Stimulated activated CD8-positive, alpha-beta memory T cell treated with anti-CD3 and anti-CD28 coated beads, Interleukin-4, amount 100 ng/mL, for 24 hours (primary cell): ENCODE data around the gene HADH.
A peak's percentile ranks its signal among the peaks of the same experiment; 100 is the strongest.
"Not testable (repeated sequence)": the region's sequence is repeated elsewhere in the genome, so short reads cannot be mapped to it uniquely, and the experiment has no call there.

Experiments used
- DNase-seq: peaks from one replicate; pipeline ENCODE4 v3.0.0-alpha.2; 2020; ENCODE audit warnings: low read depth

Gene HADH

DNA sequence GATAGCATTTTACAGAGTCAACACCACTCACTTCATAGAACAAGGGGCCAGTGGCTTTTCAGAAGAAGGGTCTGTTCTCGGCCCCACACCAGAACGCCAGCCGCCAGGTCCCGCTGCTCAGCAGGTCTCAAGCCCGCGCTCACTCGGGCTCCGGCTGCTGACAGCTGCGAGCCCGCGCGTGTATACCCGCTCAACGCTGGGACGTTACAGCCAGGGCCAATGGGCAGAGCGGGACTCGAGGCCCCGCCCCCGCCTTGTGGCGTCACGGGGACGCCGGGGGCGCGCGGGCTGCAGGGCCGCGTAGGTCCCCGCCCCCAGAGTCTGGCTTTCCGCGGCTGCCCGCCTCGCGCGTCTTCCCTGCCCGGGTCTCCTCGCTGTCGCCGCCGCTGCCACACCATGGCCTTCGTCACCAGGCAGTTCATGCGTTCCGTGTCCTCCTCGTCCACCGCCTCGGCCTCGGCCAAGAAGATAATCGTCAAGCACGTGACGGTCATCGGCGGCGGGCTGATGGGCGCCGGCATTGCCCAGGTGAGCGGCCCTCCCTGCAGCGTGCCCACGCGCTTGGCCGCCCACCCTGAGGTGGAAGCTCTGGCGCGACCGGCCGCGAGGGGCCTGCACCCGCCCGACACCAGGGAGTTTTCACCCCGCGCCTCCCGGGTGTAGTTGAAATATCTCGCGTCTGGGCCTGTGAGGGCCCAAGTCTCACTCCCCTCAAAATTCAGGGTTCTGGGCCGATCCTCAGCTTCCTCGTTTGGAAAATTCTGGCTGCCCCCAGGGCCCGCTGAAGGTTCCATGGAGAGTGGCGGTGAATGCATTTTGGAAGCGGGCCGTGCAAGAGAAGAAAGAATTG lies at the start of gene HADH:
TSS of gene HADH (plus strand) at position 353 of the 850 bp plus-strand sequence. CDS start at position 397, 44 bp downstream.
- peak; percentile 88 for DNase-seq

DNA sequence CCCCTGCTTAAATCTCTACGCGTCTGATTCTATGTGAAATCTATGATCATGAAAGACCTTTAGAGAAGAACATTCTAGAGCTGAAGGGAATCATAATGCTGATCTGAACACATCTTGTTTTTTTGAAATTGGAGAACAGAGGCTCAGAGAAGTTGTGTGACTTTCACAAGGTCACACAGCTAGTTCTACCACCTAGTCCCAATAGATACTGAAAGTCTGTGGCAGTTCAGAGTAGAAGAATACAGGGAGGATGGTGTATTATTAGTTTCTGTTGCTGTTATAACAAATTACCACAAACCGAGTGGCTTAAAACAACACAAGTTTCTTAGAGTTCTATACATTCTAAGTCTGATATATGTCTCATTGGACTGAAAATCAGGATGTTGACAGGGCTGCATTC lies 43.9 kb upstream of the HADH start:
- no peak for DNase-seq

DNA sequence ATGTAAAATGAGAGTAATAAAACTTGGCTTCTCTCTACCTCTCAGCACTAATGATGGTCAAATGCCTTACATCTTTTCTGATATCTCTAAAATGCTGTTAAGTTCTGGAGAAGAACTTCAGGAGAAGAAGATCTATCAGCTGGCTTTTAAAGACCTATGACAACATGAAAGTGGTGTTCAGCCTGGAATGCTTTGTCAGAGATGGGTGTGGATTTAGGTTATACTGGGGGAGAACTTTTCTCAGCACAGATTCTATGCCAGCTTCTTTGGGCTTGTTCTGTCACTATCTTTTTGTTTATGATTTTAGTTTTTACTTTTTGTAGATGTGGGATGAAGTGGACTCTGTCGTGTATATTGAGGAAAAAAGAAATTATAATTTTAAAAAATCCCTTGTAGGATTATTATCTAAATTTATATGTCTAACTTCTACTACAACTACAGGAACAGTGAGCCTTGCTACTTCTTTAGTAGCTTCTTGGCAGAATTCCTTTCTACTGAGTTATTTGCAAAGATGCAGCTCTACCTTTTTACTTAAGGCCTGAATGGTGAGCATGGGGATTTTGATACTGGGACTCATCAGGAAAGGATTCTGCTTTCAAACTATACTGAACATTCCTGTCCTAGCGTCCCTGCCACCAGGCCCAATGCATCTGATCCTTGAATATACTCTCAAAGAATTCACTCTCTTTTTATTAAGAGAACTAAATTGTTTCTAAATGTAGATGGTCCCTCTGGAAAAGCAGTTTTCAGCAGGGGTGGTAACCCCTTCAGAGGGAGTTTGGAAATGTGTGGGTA lies 38.7 kb upstream of the HADH start:
- no peak for DNase-seq

DNA sequence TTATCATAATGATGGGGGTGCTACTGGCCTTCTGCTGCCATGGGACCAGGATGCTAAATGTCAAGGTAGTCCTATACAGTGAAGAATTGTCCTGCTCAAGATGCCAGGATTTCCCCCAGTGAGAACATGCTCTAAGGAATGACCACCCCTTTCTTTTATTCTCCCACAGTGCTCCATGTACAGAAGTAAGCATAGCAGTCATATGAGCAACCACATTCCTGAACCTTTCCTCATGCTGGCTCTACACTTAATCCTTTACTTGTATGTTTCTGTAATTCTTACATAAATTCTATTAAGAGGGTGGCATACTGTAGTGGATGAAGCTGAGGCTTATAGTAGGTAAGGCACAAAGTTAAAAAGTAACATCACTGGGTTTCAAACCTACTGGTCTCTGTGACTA lies 38.1 kb upstream of the HADH start:
- DNase-seq, result no peak

DNA sequence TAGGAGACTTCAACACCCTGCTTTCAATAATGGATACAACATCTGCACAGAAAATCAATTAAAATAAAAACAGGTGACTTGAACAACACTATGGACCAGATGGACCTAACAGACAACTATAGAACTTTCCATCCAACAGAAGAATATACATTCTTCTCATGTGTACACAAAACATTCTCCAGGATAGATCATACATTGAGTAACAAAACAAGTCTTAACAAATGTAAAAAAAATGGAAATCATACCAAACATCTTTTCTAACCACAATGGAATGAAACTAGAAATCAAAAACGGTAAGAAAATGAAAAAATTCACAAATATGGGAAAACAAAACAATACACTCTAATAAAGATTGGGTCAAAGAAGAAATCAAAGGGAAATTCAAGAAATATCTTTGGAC lies 33.7 kb upstream of the HADH start:
- no peak for DNase-seq

DNA sequence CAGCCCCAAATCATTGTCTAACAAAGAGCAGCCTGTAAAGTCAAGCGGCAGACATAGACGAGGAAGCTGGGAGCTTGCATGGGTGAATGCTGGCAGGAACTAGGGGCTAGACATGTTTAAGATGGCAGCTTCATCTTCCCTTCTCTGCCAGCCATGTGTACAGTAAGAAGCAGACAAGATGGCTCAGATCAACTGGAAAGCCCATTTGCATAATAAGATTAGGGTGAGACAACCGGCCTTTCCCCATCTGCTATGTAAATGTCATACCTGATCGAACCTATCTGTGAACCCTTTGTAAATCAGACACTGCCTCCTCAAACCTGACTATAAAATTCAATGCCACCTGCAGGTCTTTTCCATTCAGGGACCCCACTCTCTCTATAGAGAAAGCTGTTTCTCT lies 22.8 kb upstream of the HADH start:
- no peak for DNase-seq

DNA sequence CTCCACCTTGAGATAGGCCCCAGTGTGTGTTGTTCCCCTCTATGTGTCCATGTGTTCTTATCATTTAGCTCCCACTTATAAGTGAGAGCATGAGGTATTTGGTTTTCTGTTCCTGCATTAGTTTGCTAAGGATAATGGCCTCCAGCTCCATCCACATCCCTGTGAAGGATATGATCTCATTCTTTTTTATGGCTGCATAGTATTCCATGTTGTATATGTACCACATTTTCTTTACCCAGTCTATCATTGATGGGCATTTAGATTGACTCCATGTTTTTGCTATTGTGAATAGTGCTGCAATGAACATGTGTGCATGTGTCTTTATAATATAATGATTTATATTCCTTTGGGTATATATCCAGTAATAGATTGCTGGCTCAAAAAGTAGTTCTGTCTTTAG lies 22.2 kb upstream of the HADH start:
- DNase-seq, result not testable (repeated sequence)

DNA sequence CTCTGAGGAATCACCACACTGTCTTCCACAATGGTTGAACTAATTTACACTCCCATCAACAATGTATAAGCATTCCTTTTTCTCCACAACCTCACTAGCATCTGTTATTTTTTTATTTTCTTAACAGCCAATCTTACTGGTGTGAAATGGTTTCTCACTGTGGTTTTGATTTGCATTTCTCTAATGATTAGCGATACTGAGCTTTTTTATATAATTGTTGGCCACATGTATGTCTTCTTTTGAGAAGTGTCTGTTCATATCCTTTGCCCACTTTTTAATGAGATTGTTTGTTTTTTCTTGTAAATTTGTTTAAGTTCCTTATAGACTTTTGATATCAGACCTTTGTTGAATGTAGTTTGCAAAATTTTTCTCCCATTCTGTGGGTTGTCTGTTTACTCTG lies 21.8 kb upstream of the HADH start:
- DNase-seq, result not testable (repeated sequence)

DNA sequence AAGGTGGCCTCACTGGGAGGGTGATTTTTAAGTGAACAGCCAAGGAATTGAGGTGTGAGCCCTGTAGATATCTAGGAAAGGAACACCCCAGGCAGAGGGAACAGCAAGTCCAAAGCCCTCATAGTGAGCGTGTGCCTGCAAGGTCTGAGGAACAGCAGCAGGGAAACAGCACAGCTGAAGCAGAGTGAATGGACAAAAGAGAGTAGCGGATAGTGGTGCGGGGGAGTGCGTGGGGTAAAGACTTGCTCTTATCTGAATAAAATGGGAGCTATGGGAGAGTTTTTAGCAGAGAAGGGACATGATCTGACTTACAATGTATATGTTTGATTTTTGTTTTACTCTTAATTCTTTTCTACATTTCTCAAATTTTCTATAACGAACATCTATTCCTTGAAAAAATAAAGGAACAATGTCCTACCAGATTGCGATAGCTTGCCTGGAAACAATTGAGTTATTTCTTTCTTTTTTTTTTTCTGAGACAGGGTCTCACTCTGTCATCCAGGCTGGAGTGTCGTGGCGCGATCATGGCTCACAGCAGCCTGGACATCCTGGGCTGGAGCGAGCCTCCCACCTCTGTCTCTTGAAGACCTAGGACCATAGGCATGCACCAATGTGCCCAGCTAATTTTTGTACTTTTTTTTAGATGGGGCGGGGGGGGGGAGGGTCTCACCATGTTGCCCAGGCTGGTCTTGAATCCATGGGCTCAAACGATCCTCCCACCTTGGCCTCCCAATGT lies 19.5 kb upstream of the HADH start:
- no peak for DNase-seq

DNA sequence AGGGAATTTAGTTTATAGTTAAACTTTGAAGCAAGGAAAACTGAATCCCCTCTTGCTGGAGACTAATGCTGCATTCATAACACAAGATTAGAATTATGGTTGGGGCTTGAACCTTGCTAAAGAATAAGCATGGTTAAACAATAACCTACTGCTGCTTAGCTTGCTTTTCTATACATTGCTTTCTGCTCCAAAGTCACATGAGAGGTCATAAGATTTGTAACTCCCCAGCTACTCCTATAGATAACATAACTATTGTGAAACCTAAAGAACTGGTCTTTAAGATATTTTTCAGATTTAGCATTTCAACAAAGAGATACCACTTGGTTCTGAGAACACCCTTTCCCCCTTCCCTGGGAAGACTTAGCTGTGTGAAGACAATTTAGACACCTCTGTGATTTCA lies 17.1 kb upstream of the HADH start:
- no peak for DNase-seq

DNA sequence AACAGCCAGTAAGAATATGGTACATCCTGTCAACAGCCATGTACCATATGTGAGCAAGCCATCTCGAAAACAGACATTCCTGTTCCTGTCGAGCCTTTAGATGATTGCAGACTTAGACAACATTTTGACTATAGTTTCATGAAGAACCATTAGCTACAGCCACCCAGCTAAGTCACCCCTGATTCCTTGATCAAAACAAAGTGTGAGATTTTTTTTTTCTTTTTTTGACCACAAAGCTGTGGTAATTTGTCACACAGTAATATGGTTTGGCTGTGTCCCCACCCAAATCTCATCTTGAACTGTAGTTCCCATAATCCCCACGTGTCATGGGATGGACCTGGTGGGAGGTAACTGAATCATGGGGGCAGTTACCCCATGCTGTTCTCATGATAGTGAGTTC lies 15.2 kb upstream of the HADH start:
- DNase-seq, result no peak

DNA sequence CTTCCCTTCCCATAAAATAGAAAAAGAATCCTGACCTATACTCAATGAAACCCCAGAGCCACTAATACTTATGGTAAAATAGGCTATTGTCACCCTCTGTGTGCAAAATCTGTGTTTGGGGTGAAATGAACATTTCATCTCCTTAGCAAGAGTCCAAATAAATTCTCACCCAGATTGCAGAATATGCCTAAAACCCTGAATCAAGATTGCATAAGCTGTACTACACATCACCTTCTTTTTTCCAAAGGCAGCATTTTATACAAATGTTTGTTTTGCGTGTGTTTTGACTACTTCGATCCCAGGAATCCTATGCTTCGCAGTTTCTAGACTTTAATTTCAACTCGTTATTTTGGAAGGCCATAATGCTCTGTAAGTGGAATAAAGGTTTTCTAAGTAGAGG lies 12.2 kb upstream of the HADH start:
- DNase-seq, result no peak

DNA sequence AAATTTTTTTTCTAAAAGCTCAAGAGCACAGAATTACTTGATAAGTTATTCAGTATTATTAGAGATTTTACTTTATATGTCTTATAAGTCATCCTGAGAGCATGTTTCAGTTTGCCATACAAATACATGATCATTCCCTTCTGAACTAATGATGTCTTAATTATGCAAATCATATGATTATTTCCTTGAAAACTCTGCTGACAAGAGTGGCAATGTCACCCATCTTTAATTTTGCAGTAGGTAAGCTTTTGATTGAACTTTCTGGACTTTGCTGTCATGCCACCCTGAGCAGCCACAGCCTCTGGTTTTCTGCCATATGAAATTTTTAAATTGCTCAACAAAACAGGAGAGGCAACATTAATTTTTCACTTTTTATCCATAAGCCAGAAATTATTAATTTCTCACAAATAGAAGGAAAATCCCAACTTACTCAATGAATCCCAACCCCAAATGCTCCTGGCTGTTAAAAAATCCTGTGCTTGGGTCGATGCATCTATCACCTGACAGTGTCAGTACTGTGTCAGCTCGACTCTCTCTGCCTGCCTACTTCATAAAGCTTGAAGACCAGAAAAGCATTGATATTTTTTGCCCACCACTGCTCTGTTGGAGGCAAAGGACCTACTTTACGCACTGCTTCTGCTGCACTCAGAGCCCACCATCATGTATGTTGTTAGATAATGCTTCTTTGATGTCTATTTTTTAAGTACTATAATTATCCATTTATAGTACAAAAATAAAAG lies 11.6 kb upstream of the HADH start:
- no peak for DNase-seq

DNA sequence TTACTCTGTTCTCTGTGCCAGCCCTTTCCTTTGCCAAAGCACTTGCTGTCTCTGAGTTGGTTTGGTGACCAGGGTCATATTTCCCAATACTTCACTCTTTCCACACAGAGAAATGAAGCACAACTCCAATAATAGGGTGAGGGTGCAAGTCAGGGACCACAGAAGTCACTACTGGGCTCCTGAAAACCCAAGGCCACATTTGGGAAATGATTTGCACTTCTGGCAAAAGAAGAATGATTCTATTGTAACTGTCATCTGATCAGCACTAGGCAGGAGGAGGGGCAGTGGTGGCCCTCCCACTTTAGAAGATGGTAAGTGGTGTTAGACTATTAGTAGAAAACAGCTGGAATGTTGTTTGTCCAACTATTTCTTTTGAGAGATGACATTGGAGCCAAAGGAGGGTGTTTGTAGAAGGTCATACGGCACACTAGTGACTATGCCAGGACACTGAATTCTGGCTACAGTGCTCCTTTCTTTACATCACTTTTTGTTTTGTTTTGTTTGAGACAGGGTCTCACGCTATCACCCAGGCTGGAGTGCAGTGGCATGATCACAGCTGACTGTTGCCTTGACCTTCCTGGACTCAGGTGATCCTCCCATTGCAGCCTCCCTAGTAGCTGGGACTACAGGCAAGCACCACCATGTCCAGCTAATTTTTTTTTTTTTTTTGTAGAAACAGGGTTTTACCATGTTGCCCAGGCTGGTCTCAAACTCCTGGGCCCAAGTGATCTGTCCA lies 10.8 kb upstream of the HADH start:
- no peak for DNase-seq

DNA sequence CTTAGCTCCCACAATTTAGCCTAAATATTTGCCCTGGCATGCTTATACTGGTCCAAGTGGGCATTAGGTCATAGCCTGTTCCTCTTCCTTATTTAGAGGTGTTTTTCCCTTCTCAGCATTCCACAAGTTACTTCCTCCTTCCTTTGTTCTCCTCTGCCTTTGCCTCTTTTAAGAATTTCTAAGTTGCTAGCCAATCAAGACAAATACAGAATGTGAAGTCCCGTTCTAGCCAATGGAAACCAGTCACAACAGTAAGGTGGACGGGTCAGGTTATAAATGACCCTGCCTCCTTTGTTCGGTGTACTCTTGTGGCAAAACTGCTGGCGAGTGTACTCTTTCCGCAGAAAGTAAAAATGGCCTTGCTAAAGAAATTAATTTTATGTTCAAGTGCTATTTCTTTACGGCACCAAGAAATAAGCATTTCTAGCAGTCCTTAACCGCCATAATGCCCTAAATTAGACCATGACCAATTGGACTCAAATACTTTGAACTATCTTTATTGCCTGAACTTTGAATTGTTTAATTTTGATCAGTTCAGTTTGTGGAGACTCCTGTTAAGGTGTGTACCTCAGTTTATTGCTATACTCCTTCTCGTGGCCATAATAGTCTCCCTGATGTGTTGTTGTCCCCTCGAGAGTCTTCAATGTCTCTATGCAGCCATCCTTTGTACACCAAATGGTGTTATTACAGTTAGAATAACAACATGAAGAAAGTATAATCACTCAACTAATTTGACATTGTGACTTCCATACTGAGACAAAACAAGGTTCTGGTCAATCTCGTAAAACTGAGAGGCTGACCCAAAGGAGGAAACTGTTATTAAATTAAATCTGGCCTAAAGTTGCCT lies 1.6 kb upstream of the HADH start:
- no peak for DNase-seq

DNA sequence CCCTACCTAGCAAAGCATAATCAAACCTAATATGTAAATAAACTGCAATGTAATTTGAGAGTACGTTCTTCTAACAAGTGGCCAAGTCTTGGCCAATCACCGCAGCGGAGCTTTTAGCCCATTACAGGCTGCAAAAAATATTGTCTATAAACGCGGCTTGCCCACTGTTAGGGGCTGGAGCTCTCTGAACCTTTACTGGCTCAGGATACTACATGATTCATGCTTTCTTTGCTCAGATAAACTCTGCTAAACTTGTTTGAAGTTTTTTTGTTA lies 990 bp upstream of the HADH start:
- no peak for DNase-seq

DNA sequence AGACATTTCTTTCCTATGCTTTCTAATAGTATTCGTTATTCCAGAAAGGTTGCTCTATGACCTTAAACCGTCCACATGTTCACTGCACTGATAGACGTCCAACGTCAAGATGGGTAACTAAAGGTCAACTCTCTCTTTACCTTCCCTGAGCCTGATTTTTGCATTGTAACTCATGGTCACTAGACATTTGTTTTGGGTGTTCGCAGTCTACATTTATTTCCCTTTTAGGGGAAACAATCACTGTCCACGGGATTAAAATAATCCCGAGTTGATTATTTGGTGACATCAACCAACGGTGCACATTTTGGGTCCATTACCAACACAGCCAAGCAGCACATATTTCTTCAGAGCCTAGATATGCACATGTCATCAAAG lies 540 bp upstream of the HADH start:
- DNase-seq, result no peak

DNA sequence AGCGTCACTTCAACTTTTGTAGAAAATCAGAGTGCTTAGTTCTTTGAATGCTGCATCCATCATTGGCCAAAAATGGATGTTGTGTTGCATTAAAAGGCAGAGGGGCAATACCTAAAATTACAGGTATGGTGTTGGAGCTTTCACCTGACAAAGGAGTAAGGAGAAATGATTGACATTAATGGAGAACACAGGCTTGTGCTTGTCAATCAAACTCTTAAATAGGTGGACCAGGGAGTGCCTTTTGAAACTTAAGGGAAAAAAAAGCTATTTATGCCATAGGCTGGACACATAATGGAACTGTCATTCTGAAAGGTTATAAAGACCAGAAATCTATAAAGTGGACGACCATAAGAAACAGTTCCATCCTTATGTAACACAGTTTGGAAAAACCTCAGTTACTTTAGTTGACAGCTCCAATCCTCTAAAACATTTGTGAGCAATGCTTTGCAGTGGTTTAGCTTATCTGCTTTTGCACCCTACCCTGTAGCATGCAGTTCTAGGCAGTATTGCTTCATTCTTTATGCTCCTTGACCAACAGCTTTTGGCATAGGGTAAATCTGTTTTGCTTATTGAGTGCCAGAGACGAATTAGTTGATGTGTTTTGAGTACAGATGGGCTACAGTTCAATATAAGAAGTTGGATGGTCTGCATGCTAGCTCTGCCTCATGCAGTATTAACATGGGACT lies 2.4 kb downstream of the HADH start:
- DNase-seq, result no peak

DNA sequence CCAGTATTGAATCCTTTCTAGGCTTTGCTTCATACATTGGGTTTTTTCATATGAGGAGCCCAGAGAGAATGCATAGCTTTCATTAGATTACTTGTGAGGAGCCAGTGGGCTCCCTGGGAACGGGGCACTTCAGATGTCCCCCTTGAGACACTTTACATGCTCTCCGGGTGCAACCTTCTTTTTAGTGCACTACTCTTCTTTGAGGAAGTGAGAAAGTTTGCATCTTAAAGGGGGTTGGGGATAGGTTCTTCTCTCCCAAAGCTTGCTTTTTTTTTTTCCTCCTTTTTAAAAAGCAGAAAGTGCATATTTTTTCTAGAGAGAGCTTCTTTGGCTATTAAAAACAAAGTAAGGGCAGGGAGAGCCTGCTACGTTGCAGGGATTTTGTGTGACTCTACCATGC lies 4.3 kb downstream of the HADH start:
- DNase-seq, result no peak

DNA sequence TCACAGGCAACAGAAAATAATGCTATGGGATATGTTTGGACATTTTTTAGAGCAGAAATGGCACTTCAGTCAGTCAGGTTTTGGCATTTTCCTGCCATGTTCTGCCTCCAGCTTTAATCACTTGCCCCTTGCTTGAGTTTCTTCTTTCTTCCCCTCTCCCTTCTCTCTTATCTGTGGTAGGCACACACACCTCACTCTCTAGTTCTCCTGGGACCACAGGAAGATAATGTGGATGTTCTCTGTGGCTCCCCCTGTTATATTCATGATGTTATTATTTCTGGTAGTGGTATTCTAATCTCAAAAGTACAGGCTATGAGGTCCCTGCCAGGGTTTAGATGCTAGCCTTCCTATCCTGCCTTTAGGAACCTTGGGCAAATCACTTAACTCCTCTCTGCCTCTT lies 5.2 kb downstream of the HADH start:
- DNase-seq, result no peak
